Central memory CD4-positive, alpha-beta T cell (primary cell): ENCODE measurements around the gene TANGO2.

Source experiments
- DNase-seq: peaks from one replicate; pipeline ENCODE4 v3.0.0; 2022
- total RNA-seq, 3 experiments: gene quantifications; one replicate each; lab custom pipeline; 2026; lab: John Stamatoyannopoulos, UW

The TANGO2 gene, protein sequence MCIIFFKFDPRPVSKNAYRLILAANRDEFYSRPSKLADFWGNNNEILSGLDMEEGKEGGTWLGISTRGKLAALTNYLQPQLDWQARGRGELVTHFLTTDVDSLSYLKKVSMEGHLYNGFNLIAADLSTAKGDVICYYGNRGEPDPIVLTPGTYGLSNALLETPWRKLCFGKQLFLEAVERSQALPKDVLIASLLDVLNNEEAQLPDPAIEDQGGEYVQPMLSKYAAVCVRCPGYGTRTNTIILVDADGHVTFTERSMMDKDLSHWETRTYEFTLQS
- 27.0 to 44.9 (median 35.9) reads per million in 3 experiments for total RNA-seq

DNA sequence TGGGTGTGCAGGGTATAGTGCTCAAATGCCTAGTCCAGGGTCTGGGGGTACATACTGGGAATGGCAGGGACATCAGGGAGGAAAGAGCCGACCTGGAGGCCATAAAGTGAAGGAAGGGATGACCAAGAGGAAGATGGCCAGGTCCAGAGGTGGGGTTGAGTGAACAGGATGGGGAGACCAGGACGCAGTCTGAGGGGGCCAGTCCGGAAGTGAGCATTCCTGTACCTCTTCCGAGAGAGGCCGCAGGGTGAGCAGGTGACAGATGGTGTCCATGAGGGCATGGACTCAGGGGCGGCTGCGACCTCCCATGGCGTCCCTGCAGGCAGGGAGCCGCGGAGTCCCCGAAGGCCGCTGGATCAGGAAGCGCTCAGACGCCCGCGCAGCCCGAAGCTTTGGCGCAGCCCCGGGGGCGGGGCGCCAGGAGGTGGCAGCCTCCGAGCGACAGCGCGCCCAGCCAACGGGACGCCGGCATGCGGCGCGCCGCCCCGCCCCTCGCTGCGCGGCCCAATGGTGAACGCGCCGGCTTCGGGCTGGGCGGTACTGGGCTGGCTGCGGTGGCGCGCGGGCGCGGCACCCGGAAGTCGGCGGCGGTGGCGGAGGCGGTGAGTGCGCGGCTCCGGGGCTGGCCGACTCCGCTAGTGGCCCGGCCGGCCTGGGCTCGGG is at the start of gene TANGO2:
Gene TANGO2, plus strand, starts transcription at position 578 of the 663 bp plus-strand sequence. CDS start 15,689 bp downstream, outside the sequence.
- peak; percentile 92 for DNase-seq

DNA sequence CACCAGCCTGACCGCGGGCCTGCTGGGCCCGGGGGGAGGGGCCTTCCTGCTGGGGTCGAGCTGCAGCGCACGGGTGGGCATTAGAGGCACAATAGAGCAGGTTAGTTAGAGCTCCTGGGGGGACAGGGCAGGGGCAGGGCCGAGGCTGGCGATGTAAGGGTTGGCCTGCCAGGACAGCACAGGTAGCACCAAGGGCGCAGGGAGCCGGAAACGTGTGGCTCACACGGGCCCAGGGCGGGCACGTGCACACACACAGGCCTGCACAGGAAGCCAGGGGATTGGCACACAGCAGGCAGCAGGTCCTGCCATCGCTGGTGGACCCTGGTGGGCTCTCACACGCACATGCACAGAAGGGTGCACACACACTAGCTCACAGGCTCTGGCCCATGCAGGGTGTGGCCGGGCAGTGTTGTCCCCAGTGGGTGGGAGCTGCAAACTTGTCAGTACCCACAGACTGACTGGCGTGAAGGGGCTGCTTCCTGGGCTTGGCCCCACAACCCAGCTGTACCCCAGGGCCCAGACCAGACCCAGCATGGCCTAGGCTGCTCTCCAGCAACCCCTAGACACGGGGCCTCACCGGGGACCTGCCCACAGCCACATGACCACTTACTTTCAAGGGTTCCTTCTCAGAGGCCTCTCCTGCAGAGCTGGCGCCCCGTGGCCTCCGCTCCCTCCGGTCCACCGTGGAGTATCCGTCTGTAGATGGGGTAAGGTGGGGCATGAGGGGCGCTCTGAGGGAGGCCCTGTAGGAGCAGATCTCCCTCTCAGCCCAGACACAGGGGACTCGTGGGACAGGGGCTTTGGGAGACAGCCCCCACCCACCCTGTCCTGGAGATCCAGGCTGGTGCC is 49.4 kb upstream of the TANGO2 start:
- DNase-seq, result no peak

DNA sequence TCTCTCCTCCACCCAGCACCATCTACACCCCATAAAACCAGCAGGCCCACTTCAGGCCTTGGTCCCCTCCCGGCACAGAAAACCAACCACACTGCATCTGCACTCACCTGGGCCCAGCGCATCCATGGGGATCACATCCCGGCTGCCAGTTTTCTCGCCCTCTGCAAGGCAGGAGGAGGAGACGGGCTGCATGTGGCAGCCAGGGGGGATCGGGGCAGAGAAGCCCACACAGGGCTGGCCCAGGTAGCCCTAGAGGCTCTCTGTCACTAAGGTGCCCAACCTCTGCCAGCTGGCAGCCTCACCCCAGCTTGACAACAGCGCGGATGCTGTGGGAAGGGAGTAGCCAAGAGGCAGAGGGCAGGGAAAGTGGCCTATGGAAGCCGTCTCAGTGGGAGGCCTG is 48.7 kb upstream of the TANGO2 start:
- DNase-seq, result no peak

DNA sequence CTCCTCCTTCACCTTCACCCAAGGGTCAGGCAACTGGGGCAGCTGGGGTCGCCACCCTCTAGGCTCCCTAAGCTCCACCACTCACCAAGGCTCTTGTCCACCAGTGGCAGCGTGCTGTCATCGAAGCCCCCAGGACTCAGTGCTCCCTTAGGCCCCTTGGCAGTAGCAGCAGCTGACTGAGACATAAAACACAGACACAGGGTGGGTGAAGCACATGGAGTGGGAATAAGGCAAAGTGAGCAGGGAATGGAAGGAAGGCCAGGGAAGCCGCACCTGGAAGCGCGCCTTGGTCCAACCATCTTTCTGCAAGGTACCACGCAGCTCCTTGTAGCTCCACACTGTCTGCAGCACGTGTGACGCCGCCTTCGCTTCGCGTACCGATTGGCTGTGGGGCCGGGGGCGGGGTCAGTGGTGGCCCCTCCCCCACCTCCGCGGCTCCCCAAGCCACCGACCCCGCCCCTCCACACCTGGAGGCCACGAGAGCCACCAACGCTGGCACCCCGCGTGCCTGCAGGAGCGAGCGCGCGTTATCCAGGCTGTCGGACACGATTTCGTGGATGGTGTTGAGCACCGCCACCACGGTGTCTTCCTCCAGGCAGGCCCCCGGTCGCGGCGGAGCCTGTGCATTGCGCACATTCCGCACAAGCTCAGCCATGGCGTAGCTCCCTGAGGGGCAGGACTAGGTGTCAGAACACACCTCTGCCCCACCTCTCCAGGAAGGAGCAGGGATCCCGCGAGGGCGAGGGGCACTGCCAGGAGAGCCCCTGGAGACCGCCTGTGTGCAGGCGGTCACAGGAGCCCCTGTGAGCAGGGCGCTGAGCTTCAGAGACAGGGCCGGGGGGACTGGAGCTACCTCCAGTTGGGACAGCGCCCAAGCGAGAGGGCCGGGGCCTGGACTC is 48.0 kb upstream of the TANGO2 start:
- no peak for DNase-seq

DNA sequence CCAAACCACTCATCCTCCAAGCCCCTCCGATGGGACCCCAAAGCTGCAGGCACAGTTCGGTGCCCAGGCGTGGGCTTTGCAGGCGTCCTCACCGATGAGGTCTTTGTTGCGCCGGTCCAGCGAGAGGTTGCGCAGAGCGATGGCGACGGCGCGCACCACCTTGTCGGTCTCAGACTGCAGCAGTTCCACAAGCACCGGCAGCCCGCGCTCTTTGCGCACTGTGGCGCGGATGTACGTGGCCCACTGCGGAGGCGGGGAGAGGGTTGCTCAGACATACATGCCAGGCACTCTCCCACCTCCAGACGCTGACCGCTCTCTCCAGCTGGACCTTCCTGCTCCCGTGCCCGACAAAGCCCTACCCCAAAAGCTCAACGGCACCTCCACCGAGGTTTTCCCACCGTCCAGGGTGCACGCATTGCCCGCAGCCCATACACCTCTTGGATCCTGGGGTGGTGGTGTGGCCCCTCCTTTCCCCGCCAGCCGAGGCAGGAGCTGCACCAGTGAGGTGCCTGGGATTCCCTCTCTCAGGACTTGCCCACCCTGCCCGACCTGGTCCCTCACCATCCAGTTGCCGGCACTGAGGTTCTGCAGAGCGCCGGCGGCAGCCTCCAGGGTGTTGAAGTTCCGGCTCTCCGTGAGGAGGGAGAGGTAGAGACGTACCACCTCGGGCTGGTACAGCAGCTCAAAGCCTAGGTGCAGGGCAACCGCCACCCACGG is 47.2 kb upstream of the TANGO2 start:
- DNase-seq, result no peak

DNA sequence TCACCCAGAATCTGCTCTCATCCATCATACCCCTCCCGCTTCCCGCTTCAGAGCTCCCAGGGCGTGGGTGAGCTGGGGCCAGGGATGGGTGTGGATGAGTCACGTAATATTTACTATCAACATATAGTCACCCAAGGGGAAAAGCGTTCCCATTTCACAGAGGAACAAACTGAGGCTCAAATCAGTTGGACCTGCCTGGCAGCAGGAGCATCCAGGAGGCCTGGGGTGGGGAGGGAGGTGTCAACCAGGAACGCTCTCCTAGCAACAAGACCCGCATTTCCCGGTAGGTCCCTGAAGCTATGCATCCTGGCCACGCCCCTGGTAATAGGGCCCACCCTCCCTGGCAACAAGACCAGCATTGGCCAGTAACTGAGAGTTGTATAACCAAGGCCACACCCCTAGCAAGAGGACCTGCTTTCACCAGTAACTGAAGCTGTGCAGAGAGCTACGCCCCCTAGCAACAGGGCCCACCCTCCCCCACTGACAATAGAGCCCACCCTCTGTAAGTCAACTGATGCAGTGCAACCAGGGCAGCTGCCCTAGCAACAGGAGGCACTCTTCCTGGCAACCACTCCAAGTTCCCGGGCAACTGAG is 46.5 kb upstream of the TANGO2 start:
- no peak for DNase-seq

DNA sequence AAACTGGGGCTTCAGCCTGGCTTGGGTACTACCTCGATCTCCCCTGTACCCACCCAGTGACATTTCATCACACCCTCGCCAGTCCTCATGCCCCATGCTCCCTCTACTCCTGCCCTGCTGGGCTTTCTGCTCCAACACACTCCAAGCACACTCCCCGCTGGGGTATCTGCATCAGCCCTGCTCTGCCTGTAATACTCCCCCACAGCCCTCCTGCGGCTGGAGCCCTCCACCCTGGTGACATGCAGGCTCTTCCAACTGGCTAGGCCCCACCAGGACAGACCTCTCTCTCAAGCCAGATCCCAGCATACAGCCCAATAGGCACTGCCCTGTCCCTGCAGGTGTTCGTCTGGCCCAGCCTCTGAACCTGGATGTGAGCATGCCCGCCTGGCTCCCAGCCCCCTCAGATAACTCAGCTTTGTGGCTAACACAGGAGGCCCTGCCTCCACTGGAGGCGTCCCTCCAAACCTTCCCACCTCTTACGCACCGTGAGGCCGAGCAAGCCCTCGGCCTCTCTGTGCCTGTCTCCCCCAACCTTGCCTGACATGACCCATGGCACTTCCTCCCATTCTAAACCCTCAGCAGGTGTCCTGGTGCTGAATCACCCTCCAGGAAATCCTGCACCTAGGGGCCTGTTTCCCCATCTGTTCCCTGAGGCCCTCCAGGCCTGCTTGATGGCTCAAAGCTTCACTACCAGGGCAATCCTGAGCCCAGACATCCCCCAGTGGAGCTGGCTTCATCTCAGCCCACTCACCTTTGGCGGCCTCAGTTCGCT is 45.8 kb upstream of the TANGO2 start:
- no peak for DNase-seq

DNA sequence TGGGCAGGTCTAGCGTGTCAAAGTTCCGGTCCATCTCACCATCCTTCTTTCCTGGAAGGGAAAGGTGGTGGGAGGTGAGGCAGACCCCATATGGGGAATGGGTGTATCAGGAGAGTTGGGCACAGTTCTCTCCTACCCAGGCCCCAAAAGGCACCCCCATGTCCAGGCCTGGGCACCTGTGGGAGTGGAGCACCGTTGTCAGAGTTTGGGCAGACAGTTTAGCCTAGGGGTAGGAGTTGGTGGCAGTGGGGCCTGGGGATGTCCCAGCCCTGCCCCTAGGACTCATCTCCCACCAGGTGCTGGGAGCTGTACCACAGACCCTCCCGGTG is 45.2 kb upstream of the TANGO2 start:
- no peak for DNase-seq

DNA sequence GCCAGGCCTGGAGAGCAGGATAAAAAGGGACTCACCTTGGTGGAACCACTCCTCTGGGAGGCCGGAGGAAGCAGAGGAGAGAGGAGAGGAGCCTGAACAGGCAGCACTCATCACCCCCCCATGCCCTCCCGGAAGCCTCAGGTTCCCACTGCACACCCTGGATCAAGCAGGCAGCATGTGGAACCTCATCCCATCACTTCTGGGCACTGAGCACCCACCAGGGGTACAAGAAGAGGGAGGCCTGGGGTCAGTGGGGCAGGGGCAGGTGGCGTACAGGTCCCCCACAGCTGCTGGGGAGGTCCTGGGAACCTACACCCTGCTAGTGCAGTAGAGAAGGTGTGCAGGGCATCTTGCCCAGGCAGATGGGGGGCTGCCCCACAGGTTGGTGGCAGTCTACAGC is 44.2 kb upstream of the TANGO2 start:
- no peak for DNase-seq

DNA sequence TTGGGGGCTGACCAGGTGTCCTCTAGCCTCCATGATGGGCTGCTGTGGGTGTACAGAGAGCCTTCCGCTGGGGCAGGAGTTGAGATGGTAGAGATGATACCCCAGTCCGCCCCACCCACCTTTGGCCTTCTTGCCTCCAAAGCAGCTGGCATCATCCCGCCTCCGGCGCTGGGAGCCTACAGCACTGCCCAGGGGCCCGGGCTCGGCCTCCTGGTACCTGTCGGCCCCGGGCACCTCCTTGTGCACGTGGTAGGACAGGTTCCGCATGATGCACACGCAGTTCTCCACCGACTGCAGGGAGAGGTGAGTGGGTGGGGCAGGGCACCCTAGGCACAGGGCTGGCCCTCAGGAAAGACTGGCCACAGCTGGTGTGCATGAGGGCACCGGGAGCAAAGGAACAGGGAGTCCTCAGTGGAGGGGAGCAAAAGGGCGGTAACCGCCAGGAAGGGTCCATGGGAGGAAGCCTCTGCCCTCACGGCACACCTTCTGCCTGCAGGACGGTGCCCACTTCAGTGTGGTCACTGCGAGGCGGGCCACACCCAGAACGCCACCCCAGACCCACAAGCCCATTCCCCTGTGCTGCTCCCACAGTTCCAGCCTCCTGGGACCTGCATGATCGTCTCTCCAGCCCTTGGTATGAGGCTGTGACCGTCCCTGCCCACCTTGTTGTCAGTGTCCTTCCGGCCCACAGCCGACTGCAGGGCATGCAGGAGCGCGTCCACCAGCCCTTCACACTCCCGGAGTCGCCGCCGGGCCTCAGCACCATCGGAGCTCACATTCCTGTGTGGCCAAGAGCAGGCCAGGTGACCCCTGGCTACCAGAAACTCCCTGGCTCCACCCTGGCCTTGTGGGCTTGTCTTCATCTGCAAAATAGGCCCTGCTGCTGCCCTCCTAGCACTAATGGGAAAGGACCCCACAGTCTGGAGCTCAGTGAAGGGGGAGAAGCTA is 43.3 kb upstream of the TANGO2 start:
- DNase-seq, result no peak

DNA sequence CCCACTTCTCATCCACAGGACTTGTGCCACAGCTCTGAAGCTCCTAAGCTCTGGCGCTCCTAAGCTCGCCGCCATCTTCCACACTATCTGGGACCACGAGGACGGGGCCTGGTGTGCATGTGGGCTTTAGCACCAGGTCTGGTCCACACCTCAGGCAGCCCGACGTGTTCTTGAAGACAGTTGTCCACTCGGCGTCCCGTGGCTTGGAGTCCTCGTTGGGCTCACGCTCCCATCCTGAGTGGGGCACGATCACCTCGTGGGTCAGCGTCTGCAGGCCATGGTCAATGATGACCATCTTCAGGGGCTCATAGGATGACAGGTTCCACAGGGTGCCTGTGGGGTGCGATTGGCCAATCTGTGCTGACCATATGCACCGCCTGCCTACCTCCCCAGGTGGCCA is 42.2 kb upstream of the TANGO2 start:
- no peak for DNase-seq

DNA sequence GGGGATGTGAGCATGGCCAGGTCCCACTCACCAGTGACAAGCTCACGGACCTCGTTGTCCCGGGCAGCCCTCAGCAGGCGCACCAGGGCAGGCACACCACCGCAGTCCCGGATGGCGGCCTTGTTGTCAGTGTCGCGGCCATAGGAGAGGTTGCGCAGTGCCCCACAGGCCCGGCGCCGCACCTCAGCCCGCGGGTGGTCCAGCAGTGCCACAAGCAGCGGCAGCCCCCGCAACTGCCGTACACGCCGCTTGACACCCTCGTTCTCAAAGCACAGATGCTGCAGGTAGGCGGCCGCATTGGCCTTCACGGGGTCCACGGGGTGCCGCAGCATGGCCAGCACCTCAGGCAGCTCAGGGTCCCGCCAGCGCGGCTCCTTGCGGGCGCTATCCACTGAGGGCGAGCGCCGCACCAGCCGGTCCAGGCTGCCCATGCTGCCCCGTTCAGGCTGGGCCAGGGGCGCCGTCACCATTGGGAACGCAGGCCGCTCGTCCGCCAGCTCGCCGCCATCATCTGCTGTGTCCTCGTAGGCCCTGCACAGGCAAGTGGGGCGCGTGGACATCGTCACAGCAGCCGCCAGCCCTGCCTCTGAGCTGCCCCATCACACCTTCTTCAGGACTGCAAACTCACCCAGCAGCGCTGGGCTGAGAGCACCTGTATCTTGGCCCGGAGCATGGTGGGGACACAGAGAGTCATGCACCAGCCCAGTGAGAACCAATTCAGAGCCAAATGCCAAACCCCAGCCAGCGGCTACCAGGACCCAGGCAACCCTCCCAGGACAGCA is 41.0 kb upstream of the TANGO2 start:
- DNase-seq, result no peak

DNA sequence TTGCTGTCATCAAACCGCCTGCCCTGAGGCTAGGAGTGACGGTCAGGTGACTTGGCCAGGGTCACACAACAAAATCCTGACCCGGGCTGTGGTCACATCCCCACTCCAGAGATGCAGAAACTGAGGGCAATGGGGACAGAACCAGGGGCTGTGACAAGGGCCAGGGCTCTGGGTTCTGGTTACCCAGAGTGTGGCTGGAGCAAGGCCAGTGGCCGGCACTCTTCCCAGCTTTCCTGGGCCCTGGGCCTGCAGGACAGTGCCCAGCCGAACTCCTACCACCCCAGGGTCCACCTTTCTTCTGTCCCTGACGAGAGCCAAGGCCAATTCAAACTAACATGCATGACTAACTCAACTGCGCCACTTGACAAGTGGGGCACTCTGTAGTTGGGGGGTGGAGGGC is 40.1 kb upstream of the TANGO2 start:
- no peak for DNase-seq

DNA sequence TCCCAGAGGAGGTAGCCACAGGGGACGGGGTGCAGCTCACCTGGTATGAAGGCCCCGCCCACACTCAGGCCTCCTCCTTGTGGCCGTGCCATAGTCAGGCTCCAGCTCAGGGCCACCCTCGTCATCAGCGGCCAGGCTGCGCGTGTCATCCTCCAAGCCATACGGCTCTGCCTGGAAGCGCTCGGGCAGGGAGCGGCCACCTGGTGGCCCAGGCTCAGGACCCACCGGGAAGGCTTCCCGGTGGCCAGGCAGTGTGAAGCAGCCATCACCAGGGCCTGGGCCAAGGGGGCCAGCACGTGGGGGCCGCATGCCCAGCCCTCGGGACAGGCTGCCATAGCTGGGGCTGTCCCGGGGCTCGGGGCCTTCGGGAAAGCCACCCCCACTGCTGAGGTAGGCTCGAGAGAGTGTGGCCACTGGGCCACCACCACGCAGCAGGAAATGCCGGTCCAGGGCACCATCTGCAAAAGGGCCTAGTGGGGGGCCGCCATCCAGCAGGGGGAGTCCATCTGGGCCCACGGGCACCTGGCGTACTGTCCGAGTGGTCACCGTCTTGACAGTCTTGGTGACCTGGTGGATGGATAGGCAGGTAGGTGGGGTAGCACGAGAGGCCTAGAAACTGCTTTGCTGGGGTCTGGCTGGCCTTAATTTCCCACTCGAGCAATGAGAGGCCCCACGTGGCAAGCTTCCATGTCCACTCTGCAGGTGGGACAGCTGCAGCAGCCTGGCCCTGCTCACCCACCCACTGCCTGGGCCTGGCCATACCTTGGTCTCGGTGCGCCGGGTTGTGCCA is 39.5 kb upstream of the TANGO2 start:
- DNase-seq, result no peak

DNA sequence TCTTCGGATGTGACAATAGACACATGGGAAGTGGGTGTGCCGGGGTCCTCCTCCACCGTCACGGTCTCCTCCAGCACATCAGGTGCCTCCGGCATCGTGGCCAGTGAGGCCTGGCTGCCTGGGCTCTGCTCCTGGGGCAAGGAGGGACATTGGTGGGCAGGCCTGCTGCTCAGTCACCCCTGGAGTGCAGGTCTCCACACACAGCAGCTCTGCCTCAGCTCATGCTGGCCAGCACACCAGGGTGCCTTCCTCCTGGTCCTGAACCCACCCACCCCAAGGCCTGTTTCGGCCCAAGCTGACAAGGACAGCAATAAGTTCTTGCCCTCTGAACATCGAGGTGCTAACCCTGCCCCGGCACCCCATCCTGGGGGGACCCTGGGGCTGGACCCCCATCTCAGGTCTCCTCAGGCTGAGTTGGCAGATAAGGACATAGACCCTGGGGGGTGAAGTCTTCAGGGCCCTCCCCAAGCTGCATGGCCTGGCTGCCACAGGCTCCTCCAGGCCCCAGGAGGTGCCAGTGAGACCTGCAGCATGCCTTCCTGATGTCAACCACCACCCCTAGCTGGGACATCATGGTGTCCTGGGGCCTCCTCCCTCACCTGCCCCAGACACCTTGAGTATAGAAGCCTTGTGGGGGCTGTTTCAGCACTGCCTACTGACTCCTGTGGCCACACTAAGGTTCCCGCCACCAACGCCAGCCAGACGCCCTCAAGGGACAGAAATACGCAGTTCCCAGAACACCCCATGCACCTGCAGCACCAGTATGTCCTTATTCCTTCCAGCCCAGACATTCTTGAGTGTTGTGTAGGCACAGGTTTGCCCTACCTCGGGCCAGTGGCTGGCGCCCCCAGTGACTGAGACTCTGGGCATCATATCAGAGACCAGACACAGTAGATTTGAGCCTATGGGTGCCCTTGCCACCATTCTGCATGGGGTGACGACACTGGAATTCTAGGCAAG is 38.7 kb upstream of the TANGO2 start:
- DNase-seq, result no peak

DNA sequence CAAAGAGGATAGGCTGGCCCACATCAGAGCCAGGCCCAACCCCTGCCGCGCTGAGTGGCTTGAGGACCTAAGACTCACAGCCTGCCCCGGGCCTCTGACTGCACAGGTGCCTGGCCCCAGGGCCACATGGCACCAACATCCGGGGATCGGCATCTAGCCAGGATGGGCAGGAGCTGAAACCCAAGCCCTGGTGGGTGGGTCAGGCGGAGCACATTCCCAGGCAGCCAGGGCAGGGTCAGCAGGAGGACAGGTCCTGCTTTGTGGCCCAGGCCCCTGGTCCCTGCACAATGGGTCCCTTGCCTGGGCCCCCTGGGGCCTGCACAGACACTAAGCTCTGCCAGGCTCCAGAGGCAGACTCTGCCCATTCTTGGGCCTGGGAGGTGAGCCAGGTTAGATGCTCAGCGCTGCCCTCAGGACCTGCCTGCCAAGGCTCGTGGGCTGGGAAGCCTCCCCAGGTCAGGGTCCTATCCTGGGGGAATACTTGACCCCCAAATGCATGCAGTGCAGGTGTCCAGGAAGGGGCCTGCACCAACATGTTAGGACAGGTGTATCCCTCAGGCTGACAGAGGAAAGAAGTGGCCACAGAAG is 37.8 kb upstream of the TANGO2 start:
- DNase-seq, result no peak
